GM19043 (cell line): ENCODE results near the gene BEND2.

Experiments
- ATAC-seq: cut with Tn5 transposase; IDR thresholded peaks from one replicate; pipeline ENCODE4 v1.9.1; 2021; ENCODE audit warnings: low read depth; ENCODE audit not compliant: unreplicated experiment

The BEND2 gene

DNA sequence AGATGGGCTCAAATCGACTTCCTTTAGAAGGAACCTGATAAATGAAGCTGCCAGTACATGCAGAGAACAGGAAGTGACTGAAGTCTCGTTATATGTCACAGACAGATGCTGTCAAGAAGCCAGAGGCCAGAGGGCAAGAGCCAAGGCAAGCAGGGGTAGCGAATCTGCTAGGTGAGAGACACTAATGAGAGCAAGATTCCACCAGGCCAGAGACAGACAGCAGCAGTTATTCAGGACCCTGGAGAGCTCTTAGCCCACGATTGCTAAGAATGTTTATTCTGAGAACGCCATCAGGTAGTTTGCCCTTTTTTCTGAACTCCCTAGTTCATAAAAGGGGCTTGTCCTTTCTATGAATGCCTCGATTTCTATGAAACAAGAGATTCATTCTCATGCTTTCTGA is 73.7 kb downstream of the BEND2 start:
- ATAC-seq, result no peak

DNA sequence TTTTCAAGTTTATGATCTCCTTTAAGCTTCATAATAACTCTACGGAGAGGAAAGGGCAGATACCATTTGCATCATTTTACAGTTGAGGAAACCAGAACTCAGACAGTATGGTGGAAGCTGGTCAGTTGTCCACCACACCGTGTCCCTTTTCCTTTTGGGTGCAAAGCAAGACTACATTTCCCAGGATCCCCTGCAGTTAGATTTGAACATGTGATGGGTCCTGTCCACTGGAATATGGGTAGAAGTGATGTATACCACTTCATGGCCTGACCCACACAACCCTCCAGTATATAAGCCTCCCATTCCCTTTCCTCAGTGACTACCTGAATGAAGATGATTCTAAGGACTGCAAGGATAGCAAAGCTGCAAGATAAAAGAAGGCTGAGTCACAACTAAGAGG is 74.7 kb downstream of the BEND2 start:
- no peak for ATAC-seq

DNA sequence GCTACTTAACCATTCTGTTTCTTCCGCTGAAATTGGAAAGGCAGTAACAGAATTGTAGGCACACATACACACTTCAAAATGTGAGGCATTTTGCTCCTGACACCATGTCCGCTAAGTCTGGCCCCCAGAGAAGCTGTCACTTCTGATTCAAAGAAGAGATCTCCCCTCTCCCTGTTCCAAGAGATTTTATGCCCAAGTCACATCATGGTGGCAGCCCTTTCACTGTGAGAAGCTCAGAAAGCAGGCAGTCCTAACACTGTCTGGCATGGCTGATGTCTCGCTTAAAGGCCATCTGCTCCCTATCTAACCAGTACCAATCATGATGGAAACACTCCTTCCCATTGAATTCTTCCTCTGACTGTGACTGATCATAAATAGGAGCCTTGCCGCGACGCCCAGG is 83.9 kb downstream of the BEND2 start:
- ATAC-seq, result no peak

DNA sequence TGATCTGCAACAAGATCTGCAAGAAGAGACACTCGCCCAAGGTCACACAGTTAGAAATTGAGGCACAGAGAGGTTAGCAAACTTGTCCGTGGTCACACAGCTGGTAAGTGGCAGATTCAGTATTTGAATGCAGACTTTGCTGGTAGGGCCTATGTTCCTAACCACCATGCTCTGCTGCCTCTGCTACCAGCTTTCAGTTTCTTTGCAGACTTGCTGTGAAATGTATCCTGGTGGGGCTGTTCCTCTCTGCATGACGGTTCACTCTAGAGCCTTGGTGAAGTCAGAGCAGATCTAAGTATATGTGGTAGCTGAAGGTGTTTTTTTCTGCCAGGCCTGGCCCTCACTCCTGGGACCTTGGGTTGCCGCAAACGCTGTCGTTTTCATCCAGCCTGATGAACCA is 87.1 kb downstream of the BEND2 start:
- no peak for ATAC-seq

DNA sequence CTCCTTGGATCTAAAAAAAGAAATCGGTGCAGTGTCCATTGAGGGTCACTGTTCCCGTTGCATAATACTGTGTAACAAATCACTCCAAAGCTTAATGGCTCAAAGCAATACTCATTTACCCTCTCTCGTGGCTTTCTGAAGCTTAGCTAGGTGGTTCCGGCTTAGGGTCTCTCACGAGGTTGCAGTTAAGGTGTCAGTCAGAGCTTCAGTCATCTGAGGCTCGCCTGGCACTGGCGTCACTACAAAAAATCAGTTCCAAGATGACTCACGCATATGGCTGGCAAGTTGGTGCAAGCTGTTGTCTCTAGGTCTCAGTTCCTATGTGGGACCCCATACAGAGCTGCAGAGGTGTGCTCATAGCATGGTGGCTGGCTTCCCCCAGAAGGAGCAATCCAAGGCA is 91.0 kb downstream of the BEND2 start:
- ATAC-seq, result no peak

DNA sequence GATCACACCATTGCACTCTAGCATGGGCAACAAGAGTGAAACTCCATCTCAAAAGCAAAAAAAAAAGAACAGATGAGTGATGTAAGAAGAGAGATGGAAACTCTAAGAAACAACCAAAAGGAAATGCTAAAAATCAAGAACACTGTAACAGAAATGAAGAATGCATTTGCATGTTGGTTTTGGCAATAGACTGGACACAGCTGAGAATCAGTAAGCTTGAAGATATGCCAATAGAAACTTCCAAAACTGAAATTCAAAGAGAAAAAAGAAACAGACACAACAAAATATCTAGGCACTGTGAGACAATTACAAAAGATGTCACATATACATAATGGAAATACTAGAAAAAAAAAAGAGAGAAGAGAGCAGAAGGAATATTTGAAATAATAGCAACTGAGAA is 93.7 kb downstream of the BEND2 start:
- ATAC-seq, result no peak

DNA sequence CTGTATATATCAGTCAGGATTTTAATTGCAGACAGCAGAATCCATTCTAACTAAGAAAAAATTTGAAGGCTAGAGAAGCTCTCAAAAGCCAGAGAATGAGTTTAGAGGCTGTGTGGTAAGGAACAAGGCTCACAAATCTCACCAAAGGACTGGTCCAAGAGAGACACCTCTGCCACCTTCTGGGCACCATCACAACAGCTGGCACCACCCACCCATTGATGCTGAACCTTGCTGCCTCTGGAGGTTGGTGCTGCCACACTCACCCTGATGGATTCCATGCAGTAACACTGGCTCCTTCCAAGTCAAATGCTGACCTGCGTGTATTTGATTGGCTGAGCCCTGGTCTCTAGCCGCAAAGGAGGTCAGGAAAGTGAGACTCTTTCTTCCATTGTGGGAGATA is 100.8 kb downstream of the BEND2 start:
- ATAC-seq, result no peak
